Activated CD4-positive, CD25-positive, alpha-beta regulatory T cell treated with anti-CD3 and anti-CD28 coated beads, Interleukin-2, amount 50 U/mL, for 24 hours (primary cell): ENCODE results near the gene ZFYVE19.

Experiments
- ATAC-seq, 2 donors: fragments of 150-1000 bp; cut with Tn5 transposase; one replicate each; pipeline ENCODE4 v1.10.0; 2021; ENCODE audit warnings: mild to moderate bottlenecking in 1 of 2, moderate library complexity in 1 of 2

ZFYVE19 gene

GRCh38 chr15:40815042-40815698, 8.3 kb downstream of the ZFYVE19 start:
- ATAC-seq, result no peak

GRCh38 chr15:40819048-40819447, 12.2 kb downstream of the ZFYVE19 start:
- ATAC-seq, result no peak

- ATAC-seq, result no peak
These were observed 14.3 kb downstream of the ZFYVE19 start for GRCh38 chr15:40821195-40821594.

- no peak for ATAC-seq
These were observed 16.9 kb downstream of the ZFYVE19 start for GRCh38 chr15:40823572-40824343.

- ATAC-seq, result no peak
These were observed 19.0 kb downstream of the ZFYVE19 start for GRCh38 chr15:40825661-40826422.

GRCh38 chr15:40826423-40827075, 19.7 kb downstream of the ZFYVE19 start:
- ATAC-seq, result no peak

GRCh38 chr15:40828447-40829036, 21.7 kb downstream of the ZFYVE19 start, which contains the start of gene PPP1R14D:
Gene PPP1R14D, minus strand, starts transcription at chr15:40828708. Its CDS starts 67 bp downstream, at chr15:40828641.
- ATAC-seq, result no peak

- no peak for ATAC-seq
These were observed 22.2 kb downstream of the ZFYVE19 start for GRCh38 chr15:40829115-40829514.

GRCh38 chr15:40830884-40831283, 24.0 kb downstream of the ZFYVE19 start:
- ATAC-seq, result no peak

- no peak for ATAC-seq
These were observed 25.0 kb downstream of the ZFYVE19 start for GRCh38 chr15:40831861-40832260.

GRCh38 chr15:40832903-40833302, 26.0 kb downstream of the ZFYVE19 start:
- ATAC-seq, result no peak

GRCh38 chr15:40836020-40836419, 29.1 kb downstream of the ZFYVE19 start:
- ATAC-seq, result no peak

- ATAC-seq, result no peak
These were observed 31.9 kb downstream of the ZFYVE19 start for GRCh38 chr15:40838756-40839155.

- no peak for ATAC-seq
These were observed 34.9 kb downstream of the ZFYVE19 start for GRCh38 chr15:40841741-40842140.

- ATAC-seq, result no peak
These were observed 36.5 kb downstream of the ZFYVE19 start for GRCh38 chr15:40843261-40843884.

GRCh38 chr15:40843885-40844695, 37.2 kb downstream of the ZFYVE19 start, which contains the start of gene SPINT1:
Gene SPINT1, plus strand, starts transcription at chr15:40844048. Its CDS starts 507 bp downstream, at chr15:40844555.
- peak; percentile 74 to 75 for ATAC-seq

GRCh38 chr15:40844696-40845030, 37.8 kb downstream of the ZFYVE19 start:
- peak; percentile 45 to 48 for ATAC-seq

- ATAC-seq, result no peak
These were observed 38.1 kb downstream of the ZFYVE19 start for GRCh38 chr15:40845036-40845435.

- no peak for ATAC-seq
These were observed 38.8 kb downstream of the ZFYVE19 start for GRCh38 chr15:40845511-40846284.

- ATAC-seq, result no peak
These were observed 39.9 kb downstream of the ZFYVE19 start for GRCh38 chr15:40846841-40847222.
